ENCODE measurements around the gene ZNF431.
A peak's percentile ranks its signal among the peaks of the same experiment; 100 is the strongest.
"Not testable (repeated sequence)": the region's sequence is repeated elsewhere in the genome, so short reads cannot be mapped to it uniquely, and the experiment has no call there.

ZNF431 gene

DNA sequence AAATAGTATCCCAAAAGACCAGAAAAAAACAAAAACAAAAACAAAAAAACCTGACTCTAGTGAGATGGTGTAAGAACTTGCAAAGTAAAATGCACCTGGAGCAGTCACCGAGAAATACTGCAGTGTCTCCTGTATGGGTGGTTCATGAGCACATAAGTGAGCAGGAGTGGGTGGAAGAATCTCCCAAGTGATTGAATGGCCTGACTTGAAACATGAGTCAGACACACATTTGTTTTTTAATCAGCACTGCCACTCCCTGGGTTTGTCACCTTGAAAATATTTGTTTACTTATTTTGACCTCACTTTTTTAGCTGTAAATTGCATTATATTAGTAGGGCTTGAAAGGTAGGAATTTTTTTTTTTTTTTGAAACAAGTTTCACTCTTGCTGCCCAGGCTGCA lies 2.0 kb downstream of the ZNF431 start:
- no peak for DNase-seq

DNA sequence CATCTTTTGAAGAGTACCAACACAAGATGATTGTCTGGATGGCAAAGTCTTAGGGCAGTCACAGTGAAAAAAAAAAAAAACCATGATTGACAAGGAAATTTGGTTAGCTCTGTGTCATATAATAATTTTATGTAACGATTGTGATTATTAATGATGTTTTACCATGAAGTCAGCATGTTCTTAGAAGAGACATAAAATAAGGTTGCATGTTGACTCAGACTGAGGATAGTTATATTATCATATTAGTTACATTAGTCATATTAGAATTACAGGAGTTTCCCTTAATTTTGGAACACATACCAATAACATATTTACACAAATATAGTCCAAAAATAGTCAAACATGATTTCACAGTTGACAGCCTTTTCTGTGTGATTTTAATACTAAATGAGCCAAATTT lies 5.7 kb downstream of the ZNF431 start:
- no peak for DNase-seq

GRCh38 chr19:21148681-21149080 lies 6.8 kb downstream of the ZNF431 start:
- no peak for DNase-seq

- no peak for DNase-seq
Measured at GRCh38 chr19:21149877-21150276, 8.0 kb downstream of the ZNF431 start.

DNA sequence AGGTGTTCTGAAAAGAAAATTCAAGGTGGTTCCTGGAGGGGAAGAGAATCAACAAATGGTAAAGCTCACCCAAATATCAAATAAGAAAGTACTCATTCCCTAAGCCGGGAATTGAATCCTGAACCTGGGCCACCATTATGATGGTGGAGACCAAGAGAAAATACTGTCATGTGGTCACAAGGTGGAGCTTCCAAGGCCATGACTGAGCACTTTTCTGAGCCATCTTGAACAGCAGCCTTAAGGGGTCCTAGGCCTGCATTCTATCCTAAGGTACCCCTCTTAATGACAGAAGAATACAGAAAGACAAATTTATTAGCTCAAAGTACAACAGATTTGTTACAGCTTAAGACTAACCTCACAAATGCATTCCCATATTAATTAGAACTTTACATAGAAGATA lies 9.6 kb downstream of the ZNF431 start:
- DNase-seq, result no peak

DNA sequence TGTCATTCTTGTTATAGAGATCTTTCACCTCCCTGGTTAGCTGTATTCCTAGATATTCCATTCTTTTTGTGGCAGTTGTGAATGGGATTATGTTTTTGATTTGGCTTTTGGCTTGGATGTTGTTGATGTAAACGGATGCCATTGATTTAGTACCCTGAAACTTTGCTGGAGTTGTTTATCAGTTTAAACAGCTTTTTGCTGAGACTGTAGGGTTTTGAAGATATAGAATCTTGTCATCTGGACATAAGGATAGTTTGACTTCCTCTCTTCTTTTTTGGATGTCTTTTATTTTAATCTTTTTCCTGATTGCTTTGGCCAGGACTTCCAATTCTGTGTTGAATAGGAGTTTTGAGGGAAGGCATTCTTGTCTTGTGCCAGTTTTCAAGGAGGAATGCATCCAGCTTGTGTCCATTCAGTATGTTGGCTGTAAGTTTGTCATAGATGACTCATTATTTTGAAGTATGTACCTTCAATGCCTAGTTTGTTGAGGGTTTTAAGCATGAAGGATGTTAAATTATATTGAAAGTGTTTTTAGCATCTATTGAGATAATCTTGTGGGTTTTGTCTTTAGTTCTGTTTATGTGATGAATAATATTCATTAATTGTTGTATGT lies 16.8 kb downstream of the ZNF431 start:
- no peak for DNase-seq

DNA sequence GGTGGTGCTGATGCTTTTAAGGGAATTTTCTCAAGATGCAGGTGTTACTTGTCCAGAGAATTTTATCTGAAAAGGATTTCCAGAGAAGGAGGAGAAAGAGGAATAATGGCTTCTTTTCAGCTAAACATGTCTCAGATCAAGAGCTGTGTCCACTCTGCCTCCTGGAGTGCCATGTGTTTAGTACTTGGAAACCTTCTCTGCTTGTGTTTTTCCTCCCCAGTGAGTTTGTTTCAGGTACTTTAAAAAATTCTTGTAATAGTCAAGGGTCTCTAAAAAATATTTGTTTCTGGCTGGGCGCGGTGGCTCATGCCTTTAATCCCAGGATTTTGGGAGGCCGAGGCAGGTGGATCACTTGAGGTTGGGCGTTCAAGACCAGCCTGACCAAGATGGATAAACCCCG lies 22.7 kb downstream of the ZNF431 start:
- no peak for DNase-seq

DNA sequence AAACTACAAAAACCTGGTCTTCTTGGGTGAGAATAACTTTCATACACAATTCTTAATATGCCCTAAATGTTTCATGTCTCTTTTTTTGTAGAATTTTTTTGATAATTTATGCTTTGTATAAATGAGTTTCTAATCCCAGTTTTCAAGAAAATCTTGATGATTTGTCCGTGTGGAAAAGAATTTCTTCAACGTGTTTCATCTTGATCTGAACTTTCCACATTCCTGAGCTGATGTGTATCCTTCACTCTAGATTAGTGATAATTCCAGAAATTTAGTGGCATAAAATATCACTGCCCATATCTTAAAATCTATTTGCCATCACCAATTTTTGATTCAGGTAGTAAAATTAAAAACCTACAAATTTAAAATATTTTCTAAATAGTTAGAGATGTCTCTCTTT lies 24.6 kb downstream of the ZNF431 start:
- no peak for DNase-seq

GRCh38 chr19:21197590-21198295 lies 55.9 kb downstream of the ZNF431 start:
- DNase-seq, result no peak

DNA sequence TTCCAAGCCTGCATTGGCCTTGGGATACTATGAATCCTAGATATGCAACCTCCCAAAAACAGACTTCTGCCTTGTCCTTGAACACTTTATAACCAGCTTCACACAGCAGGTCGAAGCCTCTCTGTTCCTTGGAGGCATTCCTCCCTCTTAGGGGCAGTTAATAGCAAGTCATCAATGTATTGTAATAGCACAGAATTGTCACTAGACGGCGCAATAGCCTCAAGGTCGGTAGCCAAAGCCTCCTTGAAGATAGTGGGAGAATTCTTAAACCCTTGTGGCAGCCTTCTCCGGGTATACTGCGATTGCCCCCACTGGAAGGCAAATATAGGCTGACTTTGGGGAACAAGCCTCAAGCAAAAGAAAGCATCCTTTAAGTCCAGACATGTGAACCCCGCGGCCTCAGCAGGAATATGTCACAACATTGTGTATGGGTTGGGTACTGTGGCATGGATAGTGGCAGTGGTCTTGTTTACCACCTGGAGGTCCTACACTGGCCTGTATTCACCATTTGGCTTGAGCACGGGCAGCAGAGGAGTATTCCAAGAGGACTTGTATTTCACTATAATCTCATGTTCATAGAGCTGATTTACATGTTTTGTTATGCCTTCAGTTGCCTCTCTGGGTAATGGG lies 61.1 kb downstream of the ZNF431 start:
- DNase-seq, result peak in 16 of 58 donors; percentile 0 to 19 (median 2)

- DNase-seq, result no peak
Measured at GRCh38 chr19:21210037-21210621, 68.3 kb downstream of the ZNF431 start.

DNA sequence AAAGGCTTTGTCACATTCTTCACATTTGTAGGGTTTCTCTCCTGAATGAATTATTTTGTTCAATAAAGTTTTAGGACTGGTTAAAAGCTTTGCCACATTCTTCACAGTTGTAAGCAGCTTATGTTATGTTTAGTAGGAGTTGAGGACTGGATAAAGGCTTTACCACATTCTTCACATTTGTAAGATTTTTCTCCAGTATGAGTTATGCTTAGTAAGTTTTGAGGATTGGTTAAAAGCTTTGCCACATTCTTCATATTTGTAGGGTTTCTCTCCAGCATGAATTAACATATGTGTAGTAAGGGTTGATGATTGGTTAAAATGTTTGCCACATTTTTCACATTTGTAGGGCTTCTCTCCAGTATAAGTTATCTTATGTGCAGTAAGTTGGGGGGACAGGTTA lies 79.9 kb downstream of the ZNF431 start:
- DNase-seq, result no peak

GRCh38 chr19:21229938-21230337 lies 88.1 kb downstream of the ZNF431 start:
- DNase-seq, result not testable (repeated sequence)

DNA sequence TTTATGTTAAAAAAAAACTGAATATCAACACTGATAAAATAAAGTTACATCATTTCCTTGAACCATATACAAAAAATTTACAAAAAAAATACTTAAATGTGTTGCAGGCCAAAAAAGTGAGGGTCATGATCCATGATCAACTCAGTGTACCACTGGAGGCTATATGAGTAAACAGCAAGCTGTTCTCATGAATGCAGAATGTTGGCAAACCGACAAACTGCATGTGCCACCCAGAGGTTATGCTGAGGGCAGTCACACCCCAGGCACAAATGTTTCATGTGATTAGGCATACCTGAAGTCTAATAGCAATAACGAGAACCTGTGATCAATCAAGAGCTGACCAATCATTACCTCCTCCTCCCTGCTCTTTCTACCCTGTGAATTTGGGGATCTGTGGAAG lies 91.9 kb downstream of the ZNF431 start:
- no peak for DNase-seq

DNA sequence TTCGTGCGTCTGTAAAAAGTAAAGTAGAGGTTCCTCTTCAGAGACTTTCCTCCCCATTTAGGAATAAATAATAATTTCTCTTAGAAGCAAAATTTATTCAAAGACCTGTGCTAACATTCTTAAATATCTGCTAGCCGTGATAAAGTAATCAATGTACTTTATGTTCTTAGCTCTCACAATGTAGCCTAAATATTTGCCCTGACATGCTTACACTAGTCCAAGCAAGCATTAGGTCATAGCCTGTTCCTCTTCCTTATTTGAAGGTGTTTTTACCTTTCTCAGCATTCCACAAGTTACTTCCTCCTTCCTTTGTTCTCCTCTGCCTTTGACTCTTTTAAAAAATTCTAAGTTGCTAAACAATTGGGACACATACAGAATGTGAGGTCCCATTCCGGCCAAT lies 94.9 kb downstream of the ZNF431 start:
- not testable (repeated sequence) for DNase-seq

- DNase-seq, result no peak
Measured at GRCh38 chr19:21238670-21239069, 96.8 kb downstream of the ZNF431 start.

Data from anterior cingulate cortex (tissue), 58 donors.